Caco-2 (cell line): ENCODE results near the gene FFAR3. TPM values are rescaled to one million over a fixed set of nuclear protein-coding genes. Genes with fewer than 3 reads are reported as not detected.
A peak's percentile ranks its signal among the peaks of the same experiment; 100 is the strongest.

ENCODE experiments used
- BruUV-seq: library from RNA; stranded (reverse); fragments of 400-500 nt; replicated peaks from 2 replicates; lab custom pipeline; 2021; lab: Mats Ljungman, UMichigan
- CTCF ChIA-PET: fragments of 300-600 bp; sonication (Branson Sonifier 250); formaldehyde crosslinking; loops from one replicate; lab custom pipeline; 2022; ENCODE audit warnings: antibody characterized with exemption; lab: Charles Lee
- POLR2A ChIA-PET: fragments of 300-600 bp; sonication (Branson Sonifier 250); formaldehyde crosslinking; loops from one replicate; lab custom pipeline; 2022; ENCODE audit warnings: antibody characterized with exemption; lab: Charles Lee
- DNase-seq, 2 experiments: peaks; one replicate each; pipeline versions ENCODE4 v3.0.0 to v3.0.0-alpha.2; 2020 to 2022
- H3K27me3 ChIP-seq: replicated peaks from 2 replicates; pipeline ENCODE4 v1.6.0; 2011; ENCODE audit warnings: low read length; ENCODE audit not compliant: control insufficient read depth, insufficient read depth
- H3K36me3 ChIP-seq: 2 replicates; pipeline ENCODE4 v1.5.1; 2011; ENCODE audit warnings: low read length; ENCODE audit not compliant: control insufficient read depth, insufficient read depth
- H3K4me1 ChIP-seq: fragments of 250-450 bp; sonication (Bioruptor Pico); 2 replicates; pipeline ENCODE4 v1.5.1; 2020; ENCODE audit warnings: mild to moderate bottlenecking
- H3K4me3 ChIP-seq: 2 replicates; pipeline ENCODE4 v1.5.1; 2011; ENCODE audit warnings: low read depth, mild to moderate bottlenecking, control low read depth, low read length
- H3K9me3 ChIP-seq: fragments of 250-450 bp; sonication (Bioruptor Pico); 2 replicates; pipeline ENCODE4 v1.5.1; 2020; ENCODE audit warnings: mild to moderate bottlenecking, moderate library complexity
- H3K27ac Mint-ChIP-seq: one replicate; pipeline ENCODE4 v1.8.0; 2022; ENCODE audit warnings: mixed read lengths; ENCODE audit not compliant: unreplicated experiment
- H3K27me3 Mint-ChIP-seq: one replicate; pipeline ENCODE4 v1.8.0; 2022; ENCODE audit warnings: mixed read lengths; ENCODE audit not compliant: insufficient read depth, unreplicated experiment
- H3K36me3 Mint-ChIP-seq: one replicate; pipeline ENCODE4 v1.8.0; 2022; ENCODE audit warnings: mild to moderate bottlenecking, mixed read lengths; ENCODE audit not compliant: insufficient read depth, unreplicated experiment
- H3K4me1 Mint-ChIP-seq: one replicate; pipeline ENCODE4 v1.8.0; 2022; ENCODE audit warnings: low read depth, mixed read lengths; ENCODE audit not compliant: unreplicated experiment
- H3K4me3 Mint-ChIP-seq: one replicate; pipeline ENCODE4 v1.8.0; 2022; ENCODE audit warnings: mild to moderate bottlenecking, moderate library complexity, mixed read lengths; ENCODE audit not compliant: unreplicated experiment
- H3K9me3 Mint-ChIP-seq: one replicate; pipeline ENCODE4 v1.8.0; 2022; ENCODE audit warnings: mixed read lengths; ENCODE audit not compliant: unreplicated experiment
- CTCF ChIP-seq, 2 experiments: fragments of 200-600 bp in 1 of 2; IDR thresholded peaks; 1 replicate in 1 of 2; 2 replicates in 1 of 2; pipeline versions ENCODE4 v1.5.1 to v1.8.0; 2011 to 2022; ENCODE audit warnings: antibody characterized with exemption in 1 of 2, control low read depth in 1 of 2, inconsistent platforms in 1 of 2, low read depth in 1 of 2, low read length in 1 of 2, mild to moderate bottlenecking in 1 of 2, moderate library complexity in 1 of 2; ENCODE audit not compliant: insufficient read depth in 1 of 2, severe bottlenecking in 1 of 2, unreplicated experiment in 1 of 2
- intact Hi-C: fragments of 100-400 bp; cut with micrococcal nuclease; formaldehyde crosslinking; loops from one replicate; pipeline ENCODE4 v1.10.0; 2022; ENCODE audit not compliant: unreplicated experiment
- total RNA-seq: library from RNA; stranded (reverse); gene quantifications from 2 replicates; pipeline ENCODE4 v1.2.3, GENCODE V29; 2022

The FFAR3 gene
- total RNA-seq, 1 experiment from 2014 or later = not detected

GRCh38 chr19:35311901-35312665, 46.2 kb upstream of the FFAR3 start:
- Mint-ChIP-seq H3K9me3 (no peaks in the 10 kb centered on the region), H3K4me1 (peaks cover 18% of the 10 kb centered on the region), H3K27ac (peak overlapping the region; percentile 45), H3K36me3 (no peaks in the 10 kb centered on the region), H3K4me3 (no peak overlapping the region), H3K27me3 (no peaks in the 10 kb centered on the region)
- Histone ChIP-seq H3K36me3 (no peaks in the 10 kb centered on the region), H3K27me3 (no peaks in the 10 kb centered on the region), H3K4me3 (no peak overlapping the region), H3K4me1 (peaks cover 37% of the 10 kb centered on the region), H3K9me3 (no peaks in the 10 kb centered on the region)
- CTCF ChIA-PET = interaction anchor here (0.6 kb wide), 1 partner anchor 167 kb away, joined by 4 read pairs; no protein-coding TSS in a partner anchor
- no TSS peak for BruUV-seq
- POLR2A ChIA-PET = no interaction called here
- TF ChIP-seq CTCF (IDR thresholded peaks at IDR 0.05; ENCODE audit: insufficient read depth in 1 of 2, low read depth in 1 of 2, low read length in 1 of 2, severe bottlenecking in 1 of 2, unreplicated experiment in 1 of 2) = no peak
- peak in 1 of 2 experiments; percentile 53 for DNase-seq
- intact Hi-C loops = no loop called here

GRCh38 chr19:35313587-35313986, 44.7 kb upstream of the FFAR3 start:
- ChIA-PET CTCF (no interaction called here), POLR2A (no interaction called here)
- H3K4me1 Mint-ChIP-seq = peaks cover 21% of the 10 kb centered on the region
- DNase-seq = no peak
- H3K9me3 Mint-ChIP-seq = no peaks in the 10 kb centered on the region
- H3K27me3 Mint-ChIP-seq = no peaks in the 10 kb centered on the region
- intact Hi-C loops = no loop called here
- no peak for TF ChIP-seq CTCF (IDR thresholded peaks at IDR 0.05; ENCODE audit: insufficient read depth in 1 of 2, low read depth in 1 of 2, low read length in 1 of 2, severe bottlenecking in 1 of 2, unreplicated experiment in 1 of 2)
- BruUV-seq = no TSS peak
- Histone ChIP-seq H3K9me3 (no peaks in the 10 kb centered on the region), H3K4me3 (no peak overlapping the region), H3K36me3 (no peaks in the 10 kb centered on the region), H3K27me3 (no peaks in the 10 kb centered on the region), H3K4me1 (peaks cover 35% of the 10 kb centered on the region)
- no peak overlapping the region for H3K27ac Mint-ChIP-seq
- H3K4me3 Mint-ChIP-seq = no peak overlapping the region
- H3K36me3 Mint-ChIP-seq = no peaks in the 10 kb centered on the region

- Histone ChIP-seq H3K4me3 (no peak overlapping the region), H3K4me1 (peaks cover 30% of the 10 kb centered on the region), H3K36me3 (no peaks in the 10 kb centered on the region), H3K9me3 (no peaks in the 10 kb centered on the region), H3K27me3 (no peaks in the 10 kb centered on the region)
- Mint-ChIP-seq H3K9me3 (no peaks in the 10 kb centered on the region), H3K4me3 (no peak overlapping the region), H3K36me3 (no peaks in the 10 kb centered on the region), H3K27ac (no peak overlapping the region), H3K4me1 (peaks cover 21% of the 10 kb centered on the region), H3K27me3 (no peaks in the 10 kb centered on the region)
- ChIA-PET POLR2A (no interaction called here), CTCF (no interaction called here)
- intact Hi-C loops = no loop called here
- TF ChIP-seq CTCF (IDR thresholded peaks at IDR 0.05; ENCODE audit: insufficient read depth in 1 of 2, low read depth in 1 of 2, low read length in 1 of 2, severe bottlenecking in 1 of 2, unreplicated experiment in 1 of 2) = no peak
- DNase-seq = no peak
- no TSS peak for BruUV-seq
These were observed 44.2 kb upstream of the FFAR3 start for GRCh38 chr19:35314031-35314430.
